Mammary epithelial cell (primary cell): ENCODE results near the gene KDM4F.

Source experiments
- CTCF ChIP-seq, 2 donors: IDR thresholded peaks in 1 of 2; conservative IDR thresholded peaks in 1 of 2; 2 replicates each; pipeline ENCODE4 v1.5.1; 2011 to 2012; ENCODE audit warnings: inconsistent platforms in 2 of 2, low read length in 2 of 2, mild to moderate bottlenecking in 2 of 2, control low read depth in 1 of 2, low read depth in 1 of 2; ENCODE audit not compliant: insufficient read depth in 1 of 2; ENCODE audit errors: extremely low read depth in 1 of 2
- EZH2 ChIP-seq: IDR thresholded peaks from 2 replicates; pipeline ENCODE4 v1.6.1; 2012; ENCODE audit warnings: low read length, inconsistent platforms, borderline replicate concordance

DNA sequence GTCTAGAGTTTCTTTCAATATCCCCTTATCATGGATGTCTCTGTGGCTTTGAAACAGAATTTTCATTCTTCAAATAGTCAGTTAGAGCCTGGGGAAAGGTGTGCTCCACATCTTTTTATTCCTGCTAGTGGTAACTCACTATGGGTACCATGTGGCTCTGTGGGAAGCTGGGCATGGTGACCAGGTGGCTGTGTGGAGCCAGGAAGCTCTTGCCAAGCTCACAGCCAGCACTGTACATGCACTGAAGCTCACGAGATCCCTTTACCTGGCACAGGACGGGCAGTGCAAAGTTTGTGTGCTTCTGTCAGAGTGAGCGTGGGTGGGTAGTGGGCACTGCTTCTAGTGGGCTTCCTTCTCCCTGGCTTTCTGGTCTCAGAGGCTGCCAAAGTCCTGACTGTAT is 6.3 kb upstream of the KDM4F start:
- TF ChIP-seq CTCF (conservative IDR thresholded peaks at IDR 0.05 in 1 of 2, IDR thresholded peaks at IDR 0.05 in 1 of 2; ENCODE audit: extremely low read depth in 1 of 2, insufficient read depth in 1 of 2, low read depth in 1 of 2, low read length in 2 of 2) (no peak), EZH2 (no peak)
